Amygdala (tissue), 56 donors: ENCODE results near the gene APOBEC3A.
"Not testable (repeated sequence)": the region's sequence is repeated elsewhere in the genome, so short reads cannot be mapped to it uniquely, and the experiment has no call there.

Experiments used
- DNase-seq, 56 donors: peaks; one replicate each; lab custom pipeline; 2025; lab: John Stamatoyannopoulos, UW

APOBEC3A gene

GRCh38 chr22:38956551-38956950, 858 bp upstream of the APOBEC3A start:
- DNase-seq = no peak

- no peak for DNase-seq
Measured at GRCh38 chr22:38957808-38958650, 620 bp downstream of the APOBEC3A start.

GRCh38 chr22:38958651-38958943, 1.2 kb downstream of the APOBEC3A start:
- not testable (repeated sequence) for DNase-seq

- no peak for DNase-seq
Measured at GRCh38 chr22:38959590-38959989, 2.2 kb downstream of the APOBEC3A start.

- DNase-seq = not testable (repeated sequence)
Measured at GRCh38 chr22:38960673-38961072, 3.3 kb downstream of the APOBEC3A start.

- DNase-seq = not testable (repeated sequence)
Measured at GRCh38 chr22:38963291-38963738, 5.9 kb downstream of the APOBEC3A start.

GRCh38 chr22:38963872-38964271, 6.5 kb downstream of the APOBEC3A start:
- DNase-seq = no peak

GRCh38 chr22:38964306-38964705, 6.9 kb downstream of the APOBEC3A start:
- no peak for DNase-seq

GRCh38 chr22:38964989-38965388, 7.6 kb downstream of the APOBEC3A start:
- DNase-seq = no peak

GRCh38 chr22:38965614-38966379, 8.4 kb downstream of the APOBEC3A start:
- no peak for DNase-seq

GRCh38 chr22:38966380-38966702, 8.9 kb downstream of the APOBEC3A start:
- DNase-seq = no peak

- no peak for DNase-seq
Measured at GRCh38 chr22:38966942-38967341, 9.5 kb downstream of the APOBEC3A start.

GRCh38 chr22:38967451-38968450, 10.3 kb downstream of the APOBEC3A start:
- peak in 2 of 56 donors; percentile 6 to 12 for DNase-seq

- no peak for DNase-seq
Measured at GRCh38 chr22:38968801-38969200, 11.4 kb downstream of the APOBEC3A start.

GRCh38 chr22:38970551-38970950, 13.1 kb downstream of the APOBEC3A start:
- DNase-seq = no peak

GRCh38 chr22:38971202-38971601, 13.8 kb downstream of the APOBEC3A start:
- DNase-seq = no peak

- DNase-seq = no peak
Measured at GRCh38 chr22:38971791-38972190, 14.4 kb downstream of the APOBEC3A start.

- DNase-seq = no peak
Measured at GRCh38 chr22:38972558-38972957, 15.1 kb downstream of the APOBEC3A start.

- no peak for DNase-seq
Measured at GRCh38 chr22:38973289-38974169, 16.1 kb downstream of the APOBEC3A start.
